Endometrial microvascular endothelial cells (primary cell): ENCODE data around the gene AKIRIN1. TPM values are rescaled to one million over a fixed set of nuclear protein-coding genes. Genes with fewer than 3 reads are reported as not detected.
"Not testable (repeated sequence)": the region's sequence is repeated elsewhere in the genome, so short reads cannot be mapped to it uniquely, and the experiment has no call there.

ENCODE experiments used
- in situ Hi-C: cut with HindIII; loops from 2 replicates; pipeline ENCODE4 v1.10.0; 2017; ENCODE audit warnings: low sequenced_read_pairs, low pct_unique_long_range_greater_than_20kb; ENCODE audit errors: inconsistent ontology term
- total RNA-seq: library from RNA; depleted of rRNA; stranded (reverse); fragments of >200 nt; gene quantifications from one replicate; pipeline ENCODE4 v1.2.3, GENCODE V29; 2015; ENCODE audit errors: inconsistent ontology term

The AKIRIN1 gene
- 45.0 TPM for total RNA-seq

DNA sequence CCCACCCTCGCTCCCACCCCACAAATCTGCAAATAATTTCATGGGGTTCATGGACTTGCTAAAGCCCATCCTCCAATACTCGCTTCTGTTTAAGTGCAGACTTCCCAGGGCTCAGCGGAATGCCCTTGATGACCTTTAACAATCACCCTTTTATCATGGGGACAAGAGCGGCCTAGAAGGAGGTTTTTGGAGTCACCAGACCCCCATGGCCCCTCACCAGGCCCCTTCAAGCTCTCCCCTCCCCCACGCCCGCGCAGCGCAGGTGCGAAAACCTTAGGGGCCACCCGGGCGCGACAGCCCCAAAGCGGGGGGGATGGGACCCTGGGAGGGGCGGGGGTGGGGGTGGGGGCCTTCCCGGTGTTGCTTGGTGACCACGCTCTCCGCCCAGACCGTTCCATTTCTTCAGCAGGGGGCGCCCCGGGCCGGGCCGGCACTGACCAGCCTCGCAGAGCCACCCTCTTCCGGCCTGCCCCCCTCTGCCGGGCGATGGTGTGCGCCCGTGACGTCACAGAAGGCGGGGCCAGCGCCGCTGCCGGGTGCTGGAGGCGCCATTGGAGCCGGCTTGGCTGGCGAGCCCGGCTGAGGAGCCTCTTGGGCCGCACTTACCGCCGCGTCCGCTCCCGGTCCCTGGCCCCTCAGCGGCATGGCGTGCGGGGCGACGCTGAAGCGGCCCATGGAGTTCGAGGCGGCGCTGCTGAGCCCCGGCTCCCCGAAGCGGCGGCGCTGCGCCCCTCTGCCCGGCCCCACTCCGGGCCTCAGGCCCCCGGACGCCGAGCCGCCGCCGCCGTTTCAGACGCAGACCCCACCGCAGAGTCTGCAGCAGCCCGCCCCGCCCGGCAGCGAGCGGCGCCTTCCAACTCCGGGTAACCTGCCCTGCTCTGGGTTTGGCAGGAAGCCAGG lies at the start of gene AKIRIN1:
Gene AKIRIN1 (plus strand): TSS at position 539 of the 900 bp plus-strand sequence. CDS start 105 bp downstream, at position 644.
- in situ Hi-C loops = no loop called here

GRCh38 chr1:38941527-38942019 lies 49.5 kb upstream of the AKIRIN1 start, which contains the start of gene RHBDL2:
RHBDL2 (minus strand) TSS chr1:38941830; CDS start chr1:38919212, 22,618 bp downstream.
- in situ Hi-C loops = no loop called here

DNA sequence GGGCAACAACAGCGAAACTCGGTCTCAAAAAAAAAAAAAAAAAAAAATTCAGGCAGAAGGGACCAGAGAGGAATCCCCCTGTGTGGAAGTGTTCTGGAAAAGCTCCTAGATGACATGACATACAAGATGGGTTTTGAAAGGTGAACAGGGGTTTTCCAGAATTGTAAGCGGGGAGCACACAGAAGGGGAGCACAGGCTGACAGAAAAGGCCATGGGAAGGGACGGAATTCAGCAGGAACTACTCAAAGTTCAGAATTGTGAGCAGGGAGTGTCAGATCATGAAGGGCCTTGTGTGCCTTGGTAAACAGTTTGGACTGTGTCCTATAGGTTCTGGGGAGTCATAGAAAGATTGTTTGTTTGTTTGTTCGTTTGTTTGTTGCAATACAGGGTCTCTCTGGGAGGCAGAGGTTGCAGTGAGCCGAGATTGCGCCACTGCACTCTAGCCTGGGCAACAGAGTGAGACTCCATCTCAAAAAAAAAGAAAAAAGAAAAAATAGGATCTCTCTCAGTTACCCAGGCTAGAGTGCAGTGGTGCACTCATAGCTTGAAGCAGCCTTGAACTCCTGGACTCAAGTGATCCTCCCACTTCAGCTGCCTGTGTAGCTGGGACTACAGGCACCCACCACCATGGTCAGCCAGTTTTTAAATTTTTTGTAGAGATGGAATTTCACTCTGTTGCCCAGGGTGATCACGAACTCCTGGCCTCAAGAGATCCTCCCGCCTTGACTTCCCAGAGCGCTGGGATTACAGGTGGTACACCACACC lies 48.2 kb upstream of the AKIRIN1 start:
- in situ Hi-C loops = no loop called here

DNA sequence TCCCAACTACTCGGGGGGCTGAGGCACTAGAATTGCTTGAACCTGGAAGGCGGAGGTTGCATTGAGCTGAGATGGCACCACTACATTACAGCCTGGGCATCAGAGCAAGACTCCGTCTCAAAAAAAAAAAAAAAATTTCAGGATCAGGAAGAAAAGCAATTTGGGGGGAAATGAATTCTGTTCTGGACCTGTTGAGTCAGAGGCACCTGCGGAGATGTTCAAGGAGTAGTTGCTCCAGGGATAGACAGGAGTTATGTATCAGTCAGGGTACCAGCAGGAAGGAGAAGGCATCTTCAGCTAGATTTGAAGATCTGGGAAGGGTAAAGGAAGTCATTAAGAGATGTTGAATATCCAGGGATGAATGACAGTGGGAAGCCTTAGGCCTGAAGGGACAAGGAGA lies 46.5 kb upstream of the AKIRIN1 start:
- in situ Hi-C loops = no loop called here

GRCh38 chr1:38950553-38950952 lies 40.5 kb upstream of the AKIRIN1 start:
- in situ Hi-C loops = no loop called here

GRCh38 chr1:38953433-38953860 lies 37.6 kb upstream of the AKIRIN1 start:
- in situ Hi-C loops = no loop called here

DNA sequence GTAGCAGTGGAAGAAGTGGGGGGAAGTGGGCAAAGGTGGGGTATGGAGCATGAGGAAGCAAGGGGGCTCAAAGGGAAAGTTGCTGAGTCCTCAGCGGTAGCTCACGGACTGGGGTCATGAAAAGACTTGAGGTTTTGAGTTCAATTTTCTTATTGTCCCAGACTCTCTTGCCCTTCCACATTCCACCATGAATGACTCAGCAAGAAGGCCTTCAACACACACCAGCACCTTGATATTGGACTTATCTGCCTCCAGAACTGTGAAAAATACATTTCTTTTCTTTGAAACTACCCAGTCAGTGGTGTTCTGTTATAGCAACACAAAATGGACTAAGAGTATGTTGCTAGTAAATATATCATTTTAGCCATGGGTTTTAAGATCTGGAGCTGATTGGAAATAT lies 32.1 kb upstream of the AKIRIN1 start:
- in situ Hi-C loops = no loop called here

GRCh38 chr1:38962113-38962512 lies 29.0 kb upstream of the AKIRIN1 start:
- in situ Hi-C loops = no loop called here

GRCh38 chr1:38962560-38962959 lies 28.5 kb upstream of the AKIRIN1 start:
- in situ Hi-C loops = no loop called here

GRCh38 chr1:38964140-38964548 lies 26.9 kb upstream of the AKIRIN1 start:
- in situ Hi-C loops = no loop called here

DNA sequence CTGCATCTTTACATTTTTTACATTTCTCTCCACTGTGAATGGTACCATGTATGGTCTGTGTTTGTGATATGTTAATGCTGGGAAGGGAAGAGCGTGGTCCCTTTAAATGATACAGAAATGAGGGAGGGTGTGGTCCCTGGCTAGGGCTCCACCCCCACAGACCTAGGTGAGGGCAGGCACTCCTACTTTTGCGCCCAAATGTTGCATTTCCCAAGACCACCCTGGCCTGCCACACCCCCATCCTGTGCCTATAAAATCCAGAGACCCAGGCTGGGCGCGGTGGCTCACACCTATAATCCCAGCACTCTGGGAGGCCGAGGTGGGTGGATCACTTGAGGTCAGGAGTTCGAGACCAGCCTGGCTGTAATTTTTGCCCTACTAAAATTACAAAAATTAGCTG lies 17.9 kb upstream of the AKIRIN1 start:
- in situ Hi-C loops = not testable (repeated sequence)

GRCh38 chr1:38973659-38974437 lies 17.2 kb upstream of the AKIRIN1 start:
- in situ Hi-C loops = no loop called here

DNA sequence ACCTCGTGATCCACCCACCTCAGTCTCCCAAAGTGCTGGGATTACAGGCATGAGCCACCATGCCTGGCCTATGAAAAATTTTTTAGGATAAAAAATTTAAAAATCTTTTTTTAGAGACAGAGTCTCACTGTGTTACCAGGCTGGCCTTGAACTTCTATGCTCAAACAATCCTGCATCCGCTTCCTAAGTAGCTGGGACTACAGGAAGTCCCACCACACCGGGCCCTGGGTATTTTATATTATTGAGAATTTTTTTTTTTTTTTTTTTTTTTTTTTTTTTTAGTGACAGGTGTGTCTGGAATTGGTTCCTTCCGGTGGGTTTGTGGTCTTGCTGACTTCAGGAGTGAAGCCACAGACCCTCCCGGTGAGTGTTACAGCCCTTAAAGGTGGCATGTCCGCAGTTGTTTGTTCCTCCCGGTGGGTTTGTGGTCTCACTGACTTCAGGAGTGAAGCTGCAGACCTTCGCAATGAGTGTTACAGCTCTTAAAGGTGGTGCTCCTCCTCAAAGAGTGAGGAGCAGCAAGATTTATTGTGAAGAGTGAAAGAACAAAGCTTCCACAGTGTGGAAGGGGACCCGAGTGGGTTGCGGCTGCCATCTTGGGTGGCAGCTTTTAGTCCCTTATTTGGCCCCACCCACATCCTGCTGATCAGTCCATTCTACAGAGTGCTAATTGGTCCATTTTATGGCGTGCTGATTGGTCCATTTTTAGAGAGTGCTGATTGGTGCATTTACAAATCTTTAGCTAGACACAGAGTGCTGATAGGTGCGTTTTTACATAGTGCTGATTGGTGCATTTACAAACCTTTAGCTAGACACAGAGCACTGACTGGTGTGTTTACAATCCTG lies 13.5 kb upstream of the AKIRIN1 start:
- in situ Hi-C loops = not testable (repeated sequence)

DNA sequence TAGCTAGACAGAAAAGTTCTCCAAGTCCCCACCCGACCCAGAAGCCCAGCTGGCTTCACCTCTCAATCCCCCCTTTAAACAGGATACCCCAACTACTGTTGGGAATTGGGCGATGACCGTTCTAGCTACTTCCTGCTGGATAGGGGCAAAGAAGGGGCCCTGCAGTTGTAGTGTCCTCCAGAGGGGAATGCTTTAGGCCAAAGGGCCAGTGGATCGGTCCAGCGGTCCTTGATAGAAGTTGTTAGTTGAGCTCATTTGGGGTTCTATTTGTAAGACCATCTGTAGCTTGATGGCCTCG lies 12.9 kb upstream of the AKIRIN1 start:
- in situ Hi-C loops = not testable (repeated sequence)

GRCh38 chr1:38979380-38979779 lies 11.7 kb upstream of the AKIRIN1 start:
- in situ Hi-C loops = not testable (repeated sequence)

- in situ Hi-C loops = no loop called here
These were observed 1.1 kb upstream of the AKIRIN1 start for GRCh38 chr1:38989979-38990378.

GRCh38 chr1:38990386-38990737 lies 714 bp upstream of the AKIRIN1 start:
- in situ Hi-C loops = no loop called here

DNA sequence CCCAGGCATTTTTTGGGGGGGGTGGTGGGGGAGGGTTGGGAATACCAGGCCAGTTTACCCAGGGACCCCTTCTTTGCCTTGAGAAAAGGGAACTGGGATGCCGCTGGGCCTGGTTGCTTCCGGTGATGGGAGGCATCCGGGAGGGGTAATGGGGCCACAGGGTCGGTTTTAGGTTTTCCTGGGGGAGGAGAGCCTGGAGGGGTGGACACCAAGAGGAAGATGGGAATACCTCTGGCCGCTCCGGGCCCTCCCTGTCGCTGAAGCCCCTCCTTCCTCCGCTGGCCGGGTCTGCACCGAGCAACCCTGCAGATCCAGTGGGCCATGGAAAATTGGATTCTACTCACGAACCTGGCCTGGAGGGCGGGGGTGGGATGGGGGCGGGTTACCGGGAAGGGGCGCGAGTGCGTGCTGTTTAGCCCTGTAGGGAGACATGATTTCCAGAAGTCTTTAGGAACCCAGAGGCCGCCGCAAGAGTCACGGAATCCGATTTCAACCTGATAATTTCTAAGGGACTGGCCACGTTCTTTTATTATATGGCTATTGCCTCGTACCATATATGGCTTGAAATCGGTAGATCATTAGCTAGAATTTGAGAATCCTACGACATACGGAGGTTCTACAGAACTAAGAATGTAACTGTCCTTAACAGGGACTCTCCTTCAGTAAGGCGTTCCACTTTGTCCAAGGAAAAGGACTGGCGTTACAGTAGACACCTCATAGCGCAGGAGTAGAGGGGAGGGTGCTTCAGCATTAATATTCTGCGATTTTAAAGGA lies 749 bp downstream of the AKIRIN1 start:
- in situ Hi-C loops = no loop called here
